Effector CD4-positive, alpha-beta T cell (primary cell): Measurements from ENCODE around the gene SMPD3.
A peak's percentile ranks its signal among the peaks of the same experiment; 100 is the strongest.

Experiments used
- DNase-seq: peaks from one replicate; pipeline ENCODE4 v3.0.0-alpha.2; 2020

SMPD3 gene

DNA sequence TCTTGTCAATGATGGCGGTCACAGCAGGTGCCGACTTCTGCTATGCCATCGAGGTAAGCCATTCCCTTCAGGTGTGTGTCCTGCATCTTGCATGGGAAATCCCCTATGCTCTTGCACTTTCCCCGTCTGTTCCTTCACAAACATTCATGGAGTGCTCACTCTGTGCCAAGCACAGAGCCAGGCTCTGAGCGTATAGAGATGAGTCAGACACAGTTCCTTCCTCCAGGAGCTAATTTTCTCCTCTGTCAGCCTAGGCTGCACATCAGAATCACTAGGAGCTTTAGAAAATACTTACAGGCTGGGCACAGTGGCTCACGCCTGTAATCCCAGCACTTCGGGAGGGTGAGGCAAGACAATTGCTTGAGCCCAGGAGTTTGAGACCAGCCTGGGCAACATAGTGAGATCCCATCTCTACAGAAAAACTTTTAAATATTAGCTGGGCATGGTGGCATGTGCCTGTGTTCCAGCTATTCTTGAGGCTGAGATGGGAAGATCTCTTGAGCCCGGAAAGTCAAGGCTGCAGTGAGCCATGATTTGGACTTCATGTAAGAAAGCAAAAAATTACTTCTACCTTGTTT lies 123.4 kb downstream of the SMPD3 start:
- no peak for DNase-seq

DNA sequence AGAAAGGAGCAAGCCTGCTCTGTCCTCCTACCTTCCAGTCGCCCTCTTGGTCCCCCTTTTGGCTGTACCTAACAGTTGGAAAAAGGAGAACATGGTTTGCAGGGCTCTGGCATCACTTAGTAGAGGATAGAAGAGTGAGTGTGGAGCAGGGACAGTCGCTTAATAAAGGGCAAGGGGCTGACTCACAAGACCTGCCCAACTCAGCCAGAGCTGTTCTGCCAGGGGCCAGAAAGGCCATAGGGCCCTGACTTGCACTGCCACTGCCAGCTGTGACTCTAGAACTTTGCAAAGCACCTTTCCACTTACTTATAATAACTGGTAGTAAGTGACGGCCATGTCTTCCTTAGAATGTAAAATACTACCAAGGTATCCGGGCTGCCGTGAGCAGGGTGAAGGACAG lies 124.0 kb downstream of the SMPD3 start:
- DNase-seq, result no peak

DNA sequence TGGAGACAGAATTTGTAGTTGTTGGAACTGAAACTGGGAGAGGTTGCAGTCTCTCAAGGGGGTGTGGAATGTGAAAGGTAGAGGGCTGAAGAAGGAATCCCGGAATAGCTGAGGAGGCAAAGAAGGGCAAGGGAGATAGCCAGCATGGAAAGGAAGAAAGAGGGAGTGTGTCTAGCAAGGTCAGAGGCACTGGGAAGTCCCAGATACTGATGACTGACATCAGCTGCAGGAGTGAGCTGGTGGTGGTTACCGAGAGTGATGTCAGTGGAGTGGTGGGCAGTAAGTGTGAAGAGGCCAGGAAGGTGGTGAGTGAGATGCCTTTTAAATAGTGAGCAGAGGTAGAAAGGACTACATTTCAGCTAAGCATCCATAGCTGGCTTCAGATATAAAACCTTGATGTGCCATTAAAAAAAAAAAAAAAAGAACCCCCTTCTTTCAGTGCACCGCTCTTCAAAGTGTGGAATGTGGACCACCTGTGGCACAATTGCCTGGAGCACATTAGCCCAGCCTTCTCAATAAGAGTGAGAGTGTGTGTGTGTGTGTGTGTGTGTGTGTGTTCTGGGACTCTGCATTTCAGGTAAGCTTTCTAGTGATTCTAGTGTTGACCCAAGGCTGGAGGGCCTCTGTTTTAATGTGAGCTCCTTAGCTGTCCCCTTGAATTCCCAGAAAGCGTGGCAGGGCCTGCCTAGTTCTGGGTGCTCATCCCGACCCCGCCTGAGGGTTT lies 129.0 kb downstream of the SMPD3 start:
- DNase-seq, result no peak

DNA sequence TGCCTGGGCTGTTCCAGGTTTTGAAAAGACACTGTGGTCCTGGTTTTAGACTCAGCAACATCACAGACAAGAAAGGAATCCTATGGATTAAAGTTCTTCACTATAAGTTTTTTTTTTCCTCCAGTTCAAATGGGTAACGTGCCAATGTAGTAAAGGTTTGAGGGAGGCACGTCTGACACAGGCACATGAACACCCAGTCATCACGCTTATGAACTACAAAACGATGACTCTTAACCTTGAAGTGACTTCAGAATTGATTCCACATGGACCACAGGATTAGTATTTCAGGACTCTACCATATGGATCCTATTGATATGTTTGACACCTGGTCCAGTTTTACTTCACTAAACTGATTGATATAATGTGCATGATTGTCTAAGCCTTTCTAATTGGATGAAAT lies 135.2 kb downstream of the SMPD3 start:
- DNase-seq, result no peak

DNA sequence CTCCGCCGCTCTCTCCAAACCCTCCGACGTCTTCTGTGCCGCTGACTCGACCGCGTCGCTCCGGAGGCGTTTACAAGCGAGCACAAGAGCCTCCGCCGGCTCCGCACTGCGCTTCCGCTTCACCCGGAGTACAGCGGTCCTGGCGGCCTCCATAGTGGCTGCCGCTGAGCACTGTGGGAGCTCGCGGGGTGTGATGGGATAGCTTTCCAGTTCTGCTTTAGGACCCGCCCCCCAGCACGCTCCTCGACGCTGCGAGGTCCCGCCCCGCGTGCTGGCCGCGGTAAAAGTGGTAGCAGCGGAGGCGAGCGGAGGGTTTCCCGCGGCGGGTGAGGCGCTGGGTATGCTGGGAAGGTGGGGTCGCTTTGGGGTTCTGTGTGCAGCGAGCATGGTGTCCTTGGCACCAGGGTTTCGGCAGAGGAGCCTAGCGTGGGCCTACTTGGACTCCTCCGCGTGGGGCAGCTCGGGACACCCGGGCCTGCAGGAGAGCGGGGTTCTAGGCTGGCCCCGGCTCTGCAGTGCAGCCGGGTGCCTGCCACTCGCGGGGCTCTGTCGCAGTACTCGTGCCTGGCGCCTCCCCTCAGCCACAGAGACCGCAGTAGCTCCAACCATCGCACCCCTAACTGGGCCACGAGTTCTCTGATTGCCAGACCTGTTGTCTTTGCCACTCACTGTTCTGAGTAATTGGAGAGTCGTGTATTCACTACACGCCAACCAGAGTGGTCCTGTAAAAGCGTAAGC lies 137.4 kb downstream of the SMPD3 start, which contains the start of the genes PRMT7 and SLC7A6OS:
PRMT7 (plus strand) TSS at position 246 of the 738 bp plus-strand sequence. CDS start 4,961 bp downstream, outside the sequence.
SLC7A6OS (minus strand) TSS at position 173 of the 738 bp plus-strand sequence; CDS start at position 153, 20 bp downstream.
- DNase-seq, result peak; percentile 88

DNA sequence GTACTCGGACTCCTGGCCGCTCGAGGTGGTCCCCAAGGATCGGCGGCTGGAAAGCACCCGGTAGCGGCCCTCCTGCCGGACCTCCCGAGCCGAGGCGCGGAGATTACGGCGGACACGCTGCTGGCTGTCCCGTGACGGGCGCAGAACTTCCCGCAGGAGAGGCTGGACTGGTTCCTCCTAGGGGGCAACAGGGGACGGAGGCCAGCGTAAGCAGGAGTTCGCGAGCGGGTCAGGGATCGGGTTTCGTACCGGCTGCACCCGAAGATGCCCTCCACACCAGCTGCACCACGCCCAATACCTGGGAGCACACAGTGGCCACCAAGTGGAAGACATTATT lies 137.9 kb downstream of the SMPD3 start:
- peak; percentile 11 for DNase-seq

DNA sequence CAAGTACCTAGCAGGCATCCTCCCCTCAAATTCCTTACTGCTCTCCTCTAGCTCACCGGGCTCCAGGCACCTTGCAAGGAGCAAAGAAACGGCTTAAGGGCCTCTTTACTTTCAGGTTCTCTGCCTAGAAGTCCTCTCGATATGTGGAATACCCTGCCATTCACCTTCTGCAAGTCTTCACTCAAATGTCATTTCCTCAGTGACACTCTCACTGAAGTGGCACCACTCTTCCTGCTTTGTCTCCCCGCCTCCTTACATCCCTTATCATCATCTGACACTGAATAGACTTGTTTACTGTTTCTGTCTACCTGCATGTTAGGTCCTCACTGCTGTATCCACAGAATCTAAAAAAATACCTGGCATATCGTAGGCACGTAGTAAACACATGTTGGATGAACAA lies 138.5 kb downstream of the SMPD3 start:
- DNase-seq, result no peak
